Activated CD4-positive, alpha-beta memory T cell treated with anti-CD3 and anti-CD28 coated beads for 36 hours (primary cell): Measurements from ENCODE around the gene ABCB6. TPM values are rescaled to one million over a fixed set of nuclear protein-coding genes. Genes with fewer than 3 reads are reported as not detected.

Experiments used
- CTCF ChIA-PET: fragments of 350-600 bp; sonication (Branson Sonifier 250); formaldehyde crosslinking; loops from one replicate; lab custom pipeline; 2021; ENCODE audit warnings: antibody characterized with exemption, inconsistent platforms; lab: Charles Lee
- POLR2A ChIA-PET: fragments of 350-600 bp; sonication (Branson Sonifier 250); formaldehyde crosslinking; loops from one replicate; lab custom pipeline; 2021; ENCODE audit warnings: antibody characterized with exemption; lab: Charles Lee
- DNase-seq: peaks from one replicate; pipeline ENCODE4 v3.0.0-alpha.2; 2020
- H3K27ac Mint-ChIP-seq: one replicate; pipeline ENCODE4 v1.8.0; 2021; ENCODE audit warnings: mixed read lengths
- H3K27me3 Mint-ChIP-seq: one replicate; pipeline ENCODE4 v1.8.0; 2021; ENCODE audit warnings: mixed read lengths
- H3K36me3 Mint-ChIP-seq: one replicate; pipeline ENCODE4 v1.8.0; 2021; ENCODE audit warnings: mixed read lengths
- H3K4me1 Mint-ChIP-seq: one replicate; pipeline ENCODE4 v1.8.0; 2021; ENCODE audit warnings: low read depth, mixed read lengths
- H3K4me3 Mint-ChIP-seq: one replicate; pipeline ENCODE4 v1.8.0; 2021; ENCODE audit warnings: mild to moderate bottlenecking, mixed read lengths
- H3K9me3 Mint-ChIP-seq: one replicate; pipeline ENCODE4 v1.8.0; 2021; ENCODE audit warnings: mixed read lengths
- intact Hi-C: fragments of 100-400 bp; cut with micrococcal nuclease; formaldehyde crosslinking; loops from one replicate; pipeline ENCODE4 v1.15.1; 2023
- total RNA-seq, 2 experiments: library from RNA; stranded (reverse); gene quantifications; one replicate each; pipeline ENCODE4 v1.2.3, GENCODE V29; 2021

Gene ABCB6
- total RNA-seq, 2 experiments from 2014 or later, result 11.5 to 11.7 TPM

DNA sequence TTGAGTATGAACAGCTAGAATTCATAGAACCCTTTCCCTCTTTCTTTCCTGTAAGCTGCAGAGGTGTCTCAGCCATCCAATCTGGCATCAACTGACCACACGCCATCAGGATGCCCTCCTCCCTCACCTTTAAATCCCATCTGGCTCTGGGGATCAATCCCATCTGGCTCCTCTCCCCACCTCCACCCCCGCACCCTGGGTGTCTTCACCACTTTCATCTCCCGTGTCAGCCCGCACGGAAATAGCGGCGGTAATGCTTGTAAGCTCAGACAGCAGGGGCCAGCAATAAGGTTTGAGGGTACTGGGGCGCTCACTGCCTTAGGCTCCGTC is 33.8 kb upstream of the ABCB6 start:
- H3K27me3 Mint-ChIP-seq, result no peaks in the 10 kb centered on the region
- H3K4me1 Mint-ChIP-seq, result peaks cover 64% of the 10 kb centered on the region
- DNase-seq, result no peak
- peaks cover 51% of the 10 kb centered on the region for H3K36me3 Mint-ChIP-seq
- CTCF ChIA-PET, result interaction anchor here (0.5 to 8.2 kb wide), 8 partner anchors 14 to 1085 kb away, joined by 3 to 95 read pairs (median 4); partner anchors contain the start of genes ANKZF1, ATG9A and DNAJB2
- intact Hi-C loops, result loop anchor here (10.0 kb wide), 1 partner anchor 598 kb away; the partner anchor contains the start of genes BCS1L and ZNF142
- POLR2A ChIA-PET, result interaction anchor here (0.7 to 4.7 kb wide), 11 partner anchors 7 to 848 kb away, joined by 4 to 85 read pairs (median 8); partner anchors contain the start of genes ABCB6, ANKZF1, ATG9A and CNPPD1
- H3K27ac Mint-ChIP-seq, result peak overlapping the region; percentile 97
- no peaks in the 10 kb centered on the region for H3K9me3 Mint-ChIP-seq
- peak overlapping the region; percentile 86 for H3K4me3 Mint-ChIP-seq

DNA sequence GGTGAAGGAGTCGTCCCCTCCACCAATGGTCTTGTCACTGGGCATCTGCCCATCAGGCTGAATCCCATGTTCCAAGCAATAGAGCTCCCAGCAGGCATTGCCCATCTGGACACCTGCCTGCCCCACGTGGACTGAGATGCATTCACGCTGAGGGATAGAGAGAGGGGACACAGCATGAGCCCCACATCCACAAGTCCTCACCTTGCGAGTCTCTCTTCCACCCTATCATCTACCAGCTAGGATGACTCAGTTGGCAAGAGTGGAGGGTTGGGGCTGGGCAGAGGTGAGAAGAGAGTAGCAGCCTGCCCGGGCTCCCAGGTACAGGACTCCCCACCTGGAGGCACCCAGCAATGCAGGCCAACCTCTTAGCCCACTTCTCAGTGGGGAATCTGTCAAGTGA is 33.3 kb upstream of the ABCB6 start:
- intact Hi-C loops, result loop anchor here (10.0 kb wide), 1 partner anchor 597 kb away; the partner anchor contains the start of genes BCS1L and ZNF142
- Mint-ChIP-seq H3K27ac (peak overlapping the region; percentile 97), H3K4me3 (peak overlapping the region; percentile 86), H3K27me3 (no peaks in the 10 kb centered on the region), H3K4me1 (peaks cover 68% of the 10 kb centered on the region), H3K9me3 (no peaks in the 10 kb centered on the region), H3K36me3 (peaks cover 54% of the 10 kb centered on the region)
- ChIA-PET CTCF (interaction anchor here (0.9 to 8.2 kb wide), 6 partner anchors 10 to 137 kb away, joined by 3 to 95 read pairs (median 4); partner anchors contain the start of gene DNAJB2), POLR2A (interaction anchor here (1.1 to 4.7 kb wide), 6 partner anchors 12 to 76 kb away, joined by 4 to 85 read pairs (median 8); partner anchors contain the start of genes ANKZF1, ATG9A, CNPPD1 and DNAJB2)
- DNase-seq, result peak; percentile 57

DNA sequence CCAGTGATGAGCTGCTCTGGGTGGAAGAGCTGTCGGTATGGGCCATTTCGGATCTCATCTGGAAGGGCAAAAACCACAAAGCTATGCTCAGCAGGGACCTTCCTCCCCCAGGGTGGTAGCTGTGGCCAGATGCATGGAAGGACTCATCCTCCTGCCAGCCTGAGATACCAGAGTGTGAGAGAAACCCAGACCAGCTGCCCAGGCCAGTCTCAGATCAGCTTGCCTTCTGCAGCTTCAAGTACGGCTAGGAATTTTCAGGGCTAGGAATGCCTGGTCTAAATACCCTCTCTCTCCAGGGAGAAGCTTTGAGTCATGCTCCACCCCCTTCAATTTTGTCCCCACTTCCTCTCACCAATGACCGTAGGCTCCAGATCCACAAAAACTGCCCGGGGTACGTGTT is 32.9 kb upstream of the ABCB6 start:
- H3K9me3 Mint-ChIP-seq, result no peaks in the 10 kb centered on the region
- H3K36me3 Mint-ChIP-seq, result peaks cover 57% of the 10 kb centered on the region
- CTCF ChIA-PET, result interaction anchor here (0.9 to 8.2 kb wide), 6 partner anchors 11 to 92 kb away, joined by 3 to 95 read pairs (median 4); partner anchors contain the start of gene DNAJB2
- H3K27me3 Mint-ChIP-seq, result no peaks in the 10 kb centered on the region
- peak overlapping the region; percentile 97 for H3K27ac Mint-ChIP-seq
- H3K4me1 Mint-ChIP-seq, result peaks cover 73% of the 10 kb centered on the region
- intact Hi-C loops, result loop anchor here (10.0 kb wide), 1 partner anchor 597 kb away; the partner anchor contains the start of genes BCS1L and ZNF142
- POLR2A ChIA-PET, result interaction anchor here (0.9 to 4.7 kb wide), 6 partner anchors 12 to 75 kb away, joined by 4 to 85 read pairs (median 8); partner anchors contain the start of genes ANKZF1, ATG9A, CNPPD1 and DNAJB2
- peak overlapping the region; percentile 86 for H3K4me3 Mint-ChIP-seq
- DNase-seq, result no peak

DNA sequence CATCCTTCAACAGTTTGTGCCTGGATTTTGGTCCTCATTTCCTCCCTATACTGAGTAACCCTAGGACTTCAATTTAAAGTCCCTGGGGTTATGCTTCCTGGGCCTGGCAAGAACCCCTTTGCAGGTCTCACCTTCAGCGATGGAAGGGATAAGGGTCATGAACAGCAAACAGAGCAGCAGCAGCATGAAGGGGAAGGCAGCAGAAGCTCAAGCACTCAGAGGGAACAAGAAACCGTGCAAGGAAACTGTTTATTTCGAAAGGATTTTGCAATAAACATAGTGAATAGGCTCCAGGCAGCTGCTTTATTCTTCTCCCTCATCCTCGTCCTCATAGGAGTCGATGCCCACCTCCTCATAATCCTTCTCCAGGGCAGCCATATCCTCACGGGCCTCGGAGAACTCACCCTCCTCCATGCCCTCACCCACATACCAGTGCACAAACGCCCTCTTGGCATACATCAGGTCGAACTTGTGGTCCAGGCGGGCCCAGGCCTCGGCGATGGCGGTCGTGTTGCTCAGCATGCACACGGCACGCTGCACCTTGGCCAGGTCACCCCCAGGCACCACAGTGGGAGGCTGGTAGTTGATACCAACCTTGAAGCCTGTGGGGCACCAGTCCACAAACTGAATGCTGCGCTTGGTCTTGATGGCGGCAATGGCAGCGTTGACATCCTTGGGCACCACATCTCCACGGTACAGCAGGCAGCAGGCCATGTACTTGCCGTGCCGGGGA is 31.5 kb upstream of the ABCB6 start:
- DNase-seq, result no peak
- Mint-ChIP-seq H3K36me3 (peaks cover 60% of the 10 kb centered on the region), H3K27me3 (no peaks in the 10 kb centered on the region), H3K9me3 (no peaks in the 10 kb centered on the region), H3K4me1 (peaks cover 74% of the 10 kb centered on the region), H3K27ac (peak overlapping the region; percentile 98), H3K4me3 (peak overlapping the region; percentile 68)
- ChIA-PET CTCF (interaction anchor here (1.0 to 6.8 kb wide), 6 partner anchors 28 to 192 kb away, joined by 3 to 51 read pairs (median 7); partner anchors contain the start of gene DNAJB2), POLR2A (interaction anchor here (1.6 to 3.3 kb wide), 5 partner anchors 20 to 44 kb away, joined by 3 to 32 read pairs (median 12); partner anchors contain the start of genes ABCB6, ANKZF1, ATG9A and DNAJB2)
- intact Hi-C loops, result loop anchor here (10.0 kb wide), 1 partner anchor 595 kb away; the partner anchor contains the start of genes BCS1L and ZNF142

- peak; percentile 62 for DNase-seq
- H3K36me3 Mint-ChIP-seq, result peaks cover 60% of the 10 kb centered on the region
- ChIA-PET CTCF (interaction anchor here (1.0 to 6.8 kb wide), 11 partner anchors 20 to 191 kb away, joined by 3 to 51 read pairs (median 4); partner anchors contain the start of genes ANKZF1, ATG9A, CNPPD1 and DNAJB2), POLR2A (interaction anchor here (1.0 to 3.3 kb wide), 6 partner anchors 20 to 43 kb away, joined by 3 to 32 read pairs (median 8); partner anchors contain the start of genes ABCB6, ANKZF1, ATG9A and DNAJB2)
- peak overlapping the region; percentile 68 for H3K4me3 Mint-ChIP-seq
- peak overlapping the region; percentile 98 for H3K27ac Mint-ChIP-seq
- H3K27me3 Mint-ChIP-seq, result no peaks in the 10 kb centered on the region
- H3K4me1 Mint-ChIP-seq, result peaks cover 75% of the 10 kb centered on the region
- no peaks in the 10 kb centered on the region for H3K9me3 Mint-ChIP-seq
- intact Hi-C loops, result loop anchor here (5.0 kb wide), 1 partner anchor 852 kb away; the partner anchor contains the start of gene CTDSP1
Measured at GRCh38 chr2:219249203-219249980, 30.6 kb upstream of the ABCB6 start.

DNA sequence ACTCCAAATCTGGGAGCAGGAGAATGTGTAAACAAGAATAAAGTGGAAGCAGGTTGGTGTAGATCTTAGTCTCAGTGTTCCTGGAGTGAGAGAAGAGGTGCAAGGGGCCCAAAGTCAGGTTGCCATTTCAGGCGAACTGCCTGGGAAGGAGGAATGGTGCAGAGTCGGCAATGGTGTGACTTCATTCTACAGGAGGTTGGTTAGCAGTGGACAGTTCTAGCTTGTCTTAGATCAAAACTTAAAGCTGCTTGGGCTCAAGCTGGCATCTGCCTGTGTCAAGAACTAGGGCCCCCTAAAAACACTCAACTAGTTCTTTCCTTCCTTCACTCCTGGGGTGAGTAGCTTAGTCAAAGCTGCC is 30.1 kb upstream of the ABCB6 start:
- peaks cover 80% of the 10 kb centered on the region for H3K4me1 Mint-ChIP-seq
- peaks cover 60% of the 10 kb centered on the region for H3K36me3 Mint-ChIP-seq

DNA sequence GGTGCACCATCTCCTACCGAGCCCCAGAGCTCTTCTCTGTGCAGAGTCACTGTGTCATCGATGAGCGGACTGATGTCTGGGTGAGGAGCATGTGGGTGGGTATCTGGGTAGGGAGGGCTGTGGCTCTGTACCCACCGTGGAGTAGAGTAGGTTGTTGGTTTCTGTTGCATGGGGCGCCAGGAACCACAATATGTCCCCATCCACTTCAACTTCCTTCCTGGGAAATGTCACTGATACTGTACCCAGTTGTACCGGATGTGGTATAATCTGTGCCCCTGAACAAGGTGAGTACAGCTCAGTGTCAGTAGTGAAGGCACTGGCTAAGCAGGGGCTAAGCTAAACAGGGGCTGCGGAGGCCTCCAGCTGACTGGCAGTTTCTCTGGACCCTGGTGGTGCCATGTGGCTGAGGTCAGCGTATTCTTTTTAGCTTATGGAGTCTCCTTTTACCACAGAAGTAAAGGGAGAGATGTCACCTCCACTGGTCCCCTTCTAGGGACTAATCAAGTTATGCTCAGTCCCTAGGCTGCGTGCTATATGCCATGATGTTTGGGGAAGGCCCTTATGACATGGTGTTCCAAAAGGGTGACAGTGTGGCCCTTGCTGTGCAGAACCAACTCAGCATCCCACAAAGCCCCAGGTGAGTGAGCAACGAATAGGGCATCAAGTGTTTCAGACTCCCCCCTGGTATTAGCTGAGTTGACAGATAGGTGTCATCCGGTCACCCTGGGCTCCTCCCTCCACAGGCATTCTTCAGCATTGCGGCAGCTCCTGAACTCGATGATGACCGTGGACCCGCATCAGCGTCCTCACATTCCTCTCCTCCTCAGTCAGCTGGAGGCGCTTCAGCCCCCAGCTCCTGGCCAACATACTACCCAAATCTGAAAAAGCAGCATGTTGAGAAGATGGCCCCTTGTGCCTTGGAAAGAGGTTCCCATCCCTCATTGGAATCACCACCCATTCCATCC is 29.2 kb upstream of the ABCB6 start:
- peaks cover 85% of the 10 kb centered on the region for H3K4me1 Mint-ChIP-seq
- CTCF ChIA-PET, result interaction anchor here (0.7 to 6.8 kb wide), 8 partner anchors 18 to 144 kb away, joined by 3 to 51 read pairs (median 6); partner anchors contain the start of genes ANKZF1, ATG9A, CNPPD1 and DNAJB2
- peak overlapping the region; percentile 98 for H3K27ac Mint-ChIP-seq
- POLR2A ChIA-PET, result interaction anchor here (1.6 to 3.3 kb wide), 3 partner anchors 18 to 31 kb away, joined by 9 to 32 read pairs (median 15); partner anchors contain the start of genes ABCB6, ANKZF1, ATG9A and DNAJB2
- intact Hi-C loops, result loop anchor here (1.0 to 5.0 kb wide), 2 partner anchors 31 to 851 kb away; partner anchors contain the start of genes CTDSP1 and DNAJB2
- no peaks in the 10 kb centered on the region for H3K27me3 Mint-ChIP-seq
- peak; percentile 83 for DNase-seq
- H3K36me3 Mint-ChIP-seq, result peaks cover 60% of the 10 kb centered on the region
- peak overlapping the region; percentile 57 for H3K4me3 Mint-ChIP-seq
- no peaks in the 10 kb centered on the region for H3K9me3 Mint-ChIP-seq

More for the DNA sequence above, 30.1 kb upstream of the ABCB6 start:
- peak overlapping the region; percentile 68 for H3K4me3 Mint-ChIP-seq
- intact Hi-C loops, result loop anchor here (5.0 kb wide), 1 partner anchor 852 kb away; the partner anchor contains the start of gene CTDSP1
- POLR2A ChIA-PET, result interaction anchor here (1.0 to 3.3 kb wide), 5 partner anchors 19 to 30 kb away, joined by 3 to 32 read pairs (median 12); partner anchors contain the start of genes ABCB6, ANKZF1, ATG9A and DNAJB2
- CTCF ChIA-PET, result interaction anchor here (1.0 to 6.8 kb wide), 10 partner anchors 19 to 190 kb away, joined by 3 to 51 read pairs (median 4); partner anchors contain the start of genes ANKZF1, ATG9A, CNPPD1 and DNAJB2
- no peaks in the 10 kb centered on the region for H3K27me3 Mint-ChIP-seq
- DNase-seq, result no peak
- H3K27ac Mint-ChIP-seq, result peak overlapping the region; percentile 98
- H3K9me3 Mint-ChIP-seq, result no peaks in the 10 kb centered on the region

DNA sequence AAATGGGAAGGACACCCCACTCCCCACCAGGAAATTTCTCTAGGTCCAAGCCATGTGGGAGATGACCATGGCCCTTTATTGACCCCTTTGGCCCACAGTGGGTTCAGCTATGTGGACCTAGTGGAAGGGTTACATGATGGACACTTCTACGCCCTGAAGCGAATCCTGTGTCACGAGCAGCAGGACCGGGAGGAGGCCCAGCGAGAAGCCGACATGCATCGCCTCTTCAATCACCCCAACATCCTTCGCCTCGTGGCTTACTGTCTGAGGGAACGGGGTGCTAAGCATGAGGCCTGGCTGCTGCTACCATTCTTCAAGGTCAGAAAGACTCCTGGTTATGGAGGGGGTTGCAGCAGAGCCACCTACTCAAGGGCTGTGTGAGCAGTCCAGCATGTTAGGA is 27.8 kb upstream of the ABCB6 start:
- no peak for DNase-seq
- intact Hi-C loops, result loop anchor here (5.0 kb wide), 1 partner anchor 849 kb away; the partner anchor contains the start of gene CTDSP1
- CTCF ChIA-PET, result interaction anchor here (2.2 to 6.8 kb wide), 3 partner anchors 9 to 48 kb away, joined by 9 to 51 read pairs (median 19); partner anchors contain the start of genes DNAJB2 and TUBA4A
- Mint-ChIP-seq H3K36me3 (peaks cover 47% of the 10 kb centered on the region), H3K27ac (peak overlapping the region; percentile 98), H3K4me3 (peak overlapping the region; percentile 98), H3K4me1 (peaks cover 74% of the 10 kb centered on the region), H3K27me3 (no peaks in the 10 kb centered on the region), H3K9me3 (no peaks in the 10 kb centered on the region)
- POLR2A ChIA-PET, result interaction anchor here (2.2 to 2.6 kb wide), 2 partner anchors 8 to 33 kb away, joined by 22 to 43 read pairs; partner anchors contain the start of genes DNAJB2, TUBA4A and TUBA4B

- peaks cover 67% of the 10 kb centered on the region for H3K4me1 Mint-ChIP-seq
- intact Hi-C loops, result loop anchor here (1.0 to 5.0 kb wide), 4 partner anchors 7 to 849 kb away; partner anchors contain the start of genes ANKZF1, ATG9A, CTDSP1 and NHEJ1
- POLR2A ChIA-PET, result interaction anchor here (0.7 to 2.6 kb wide), 7 partner anchors 8 to 49 kb away, joined by 3 to 43 read pairs (median 9); partner anchors contain the start of genes ANKZF1, ATG9A, DNAJB2 and TUBA4A
- peak overlapping the region; percentile 98 for H3K4me3 Mint-ChIP-seq
- H3K27ac Mint-ChIP-seq, result peak overlapping the region; percentile 98
- CTCF ChIA-PET, result interaction anchor here (0.9 to 6.8 kb wide), 8 partner anchors 9 to 91 kb away, joined by 3 to 51 read pairs (median 7); partner anchors contain the start of genes ANKZF1, ATG9A, CNPPD1 and DNAJB2
- H3K9me3 Mint-ChIP-seq, result no peaks in the 10 kb centered on the region
- H3K36me3 Mint-ChIP-seq, result peaks cover 40% of the 10 kb centered on the region
- peak; percentile 40 for DNase-seq
- no peaks in the 10 kb centered on the region for H3K27me3 Mint-ChIP-seq
Measured at GRCh38 chr2:219245899-219246230, 27.1 kb upstream of the ABCB6 start.
